GM12872 (cell line): Measurements from ENCODE around the gene PPY.

Experiments
- CTCF ChIP-seq: IDR thresholded peaks from 3 replicates; pipeline ENCODE4 v1.5.1; 2011; ENCODE audit warnings: low read depth, mild to moderate bottlenecking, low read length, moderate library complexity; ENCODE audit not compliant: insufficient read depth

Gene PPY

GRCh38 chr17:43983196-43983514, 40.9 kb upstream of the PPY start:
- TF ChIP-seq CTCF: no peak

GRCh38 chr17:43982171-43982570, 39.9 kb upstream of the PPY start:
- no peak for TF ChIP-seq CTCF

DNA sequence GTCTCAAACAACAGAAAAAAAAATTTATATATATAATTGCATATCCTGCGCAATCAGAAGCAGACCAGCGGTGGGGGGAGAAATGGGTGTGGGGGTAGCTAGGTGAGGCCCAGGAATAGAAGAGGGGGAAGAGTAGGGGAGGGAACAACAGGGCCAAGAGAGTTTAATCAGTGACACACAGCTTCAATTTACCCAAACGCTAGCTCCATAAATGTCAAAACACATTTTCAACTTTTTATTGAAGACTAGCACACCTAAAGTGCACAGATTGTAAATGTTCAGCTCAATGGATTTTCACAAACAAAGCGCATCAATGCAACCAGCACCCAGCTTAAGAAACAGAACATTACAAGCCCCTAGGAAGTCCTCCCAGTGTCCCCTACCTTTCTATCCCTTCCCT, 37.4 kb upstream of the PPY start:
- no peak for TF ChIP-seq CTCF

DNA sequence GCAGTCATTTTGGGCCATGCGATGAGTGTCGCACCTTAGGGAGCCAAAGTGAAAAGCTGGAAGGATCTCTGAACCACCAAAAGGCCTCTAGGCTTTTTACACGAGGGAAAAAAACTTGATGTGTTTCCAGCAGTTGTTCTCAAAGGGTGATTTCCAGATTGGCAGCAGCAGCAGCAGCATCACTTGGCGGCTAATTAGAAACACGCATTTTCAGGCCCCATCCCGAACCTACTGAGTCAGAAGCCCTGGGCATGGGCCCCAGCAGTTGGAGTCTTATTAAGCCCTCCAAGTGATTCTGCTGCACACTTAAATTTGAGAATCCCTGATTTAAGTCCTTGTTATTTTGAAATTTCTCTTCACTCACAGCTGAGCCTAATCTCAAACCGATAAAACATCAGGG, 36.7 kb upstream of the PPY start:
- no peak for TF ChIP-seq CTCF

DNA sequence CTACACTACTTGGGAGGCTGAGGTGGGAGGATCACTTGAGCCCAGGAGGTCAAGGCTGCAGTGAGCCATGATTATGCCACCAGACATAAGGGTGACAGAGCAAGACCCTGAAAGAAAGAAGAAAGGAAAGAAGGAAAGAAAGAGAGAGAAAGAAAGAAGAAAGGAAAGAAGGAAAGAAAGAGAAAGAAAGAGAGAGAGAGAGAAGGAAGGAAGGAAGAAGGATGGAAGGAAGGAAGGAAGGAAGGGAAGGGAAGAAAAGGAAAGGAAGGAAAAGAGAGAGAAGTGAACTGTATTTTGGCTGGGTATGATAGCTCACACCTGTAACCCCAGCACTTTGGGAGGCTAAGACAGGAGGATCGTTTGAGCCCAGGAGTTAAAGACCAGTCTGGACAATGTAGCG, 35.8 kb upstream of the PPY start:
- no peak for TF ChIP-seq CTCF

DNA sequence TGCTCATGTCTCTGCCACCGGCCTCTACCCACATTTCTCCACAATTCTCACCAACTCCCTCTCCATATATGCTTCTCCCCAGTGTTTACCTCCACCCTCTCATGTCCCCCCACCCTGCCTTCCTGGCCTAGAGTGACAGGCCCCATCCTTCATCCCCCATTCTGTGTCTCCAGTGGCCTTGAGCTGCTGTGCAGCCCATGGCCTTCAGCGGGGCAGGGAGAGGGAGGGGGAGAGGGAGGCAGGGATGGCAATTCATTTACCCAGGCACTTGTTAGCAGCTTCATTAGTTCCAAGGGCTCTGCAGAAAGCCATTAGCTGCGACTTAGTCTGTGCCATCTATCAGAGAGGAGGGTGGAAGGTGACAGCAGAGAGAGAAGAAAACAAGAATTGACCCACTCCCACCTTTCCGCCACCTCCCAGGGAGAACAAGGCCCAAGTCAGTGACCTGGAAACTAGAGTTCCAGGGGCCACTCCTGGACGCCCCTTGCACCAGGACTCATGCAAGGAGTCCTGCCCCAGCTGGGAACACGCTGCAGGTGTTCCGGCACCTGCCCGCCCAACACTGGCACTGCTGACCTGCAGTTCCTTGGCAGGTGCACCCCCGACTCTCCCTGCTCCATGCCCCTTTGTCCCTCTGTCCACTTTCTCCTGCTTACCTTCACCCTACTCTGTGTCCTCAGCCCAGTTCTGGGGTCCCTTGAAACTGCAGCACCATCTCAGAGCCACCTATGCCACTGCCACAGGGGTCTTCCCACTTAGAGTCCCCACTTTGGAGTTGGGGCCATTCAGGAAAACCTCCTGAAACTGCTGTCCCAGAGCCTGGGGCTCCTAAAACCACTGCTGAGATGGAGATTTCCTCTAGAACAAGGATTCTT, 34.9 kb upstream of the PPY start:
- TF ChIP-seq CTCF: no peak

DNA sequence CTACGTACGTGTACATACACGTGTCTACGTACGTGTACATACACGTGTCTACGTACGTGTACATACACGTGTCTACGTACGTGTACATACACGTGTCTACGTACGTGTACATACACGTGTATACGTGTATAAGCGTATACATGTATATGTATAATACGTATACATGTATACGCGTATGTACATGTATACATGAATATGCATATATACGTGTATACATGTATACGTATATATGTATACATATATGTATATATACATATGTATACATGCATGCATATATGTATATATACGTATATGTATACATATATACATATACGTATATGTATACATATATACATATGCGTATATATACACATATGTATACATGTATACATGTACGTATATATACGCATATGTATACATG, 33.6 kb upstream of the PPY start:
- TF ChIP-seq CTCF: no peak
